ENCODE measurements around the gene B3GLCT.

The B3GLCT gene

GRCh38 chr13:31224963-31225559 is 25.3 kb downstream of the B3GLCT start:
- no peak for DNase-seq

GRCh38 chr13:31225998-31226675 is 26.4 kb downstream of the B3GLCT start:
- no peak for DNase-seq

- DNase-seq = peak; percentile 49
Observed at GRCh38 chr13:31227063-31227462, 27.3 kb downstream of the B3GLCT start.

GRCh38 chr13:31227870-31228269 is 28.1 kb downstream of the B3GLCT start:
- DNase-seq = no peak

GRCh38 chr13:31234729-31235128 is 35.0 kb downstream of the B3GLCT start:
- DNase-seq = no peak

GRCh38 chr13:31236211-31236786 is 36.5 kb downstream of the B3GLCT start:
- DNase-seq = peak; percentile 37

GRCh38 chr13:31240921-31241320 is 41.1 kb downstream of the B3GLCT start:
- no peak for DNase-seq

GRCh38 chr13:31242367-31242766 is 42.6 kb downstream of the B3GLCT start:
- no peak for DNase-seq

- DNase-seq = no peak
Observed at GRCh38 chr13:31242916-31243315, 43.1 kb downstream of the B3GLCT start.

- DNase-seq = no peak
Observed at GRCh38 chr13:31245598-31246373, 46.0 kb downstream of the B3GLCT start.

- DNase-seq = no peak
Observed at GRCh38 chr13:31246918-31247317, 47.1 kb downstream of the B3GLCT start.

- no peak for DNase-seq
Observed at GRCh38 chr13:31248361-31248760, 48.6 kb downstream of the B3GLCT start.

- no peak for DNase-seq
Observed at GRCh38 chr13:31248965-31249539, 49.3 kb downstream of the B3GLCT start.

GRCh38 chr13:31250435-31250834 is 50.7 kb downstream of the B3GLCT start:
- no peak for DNase-seq

- DNase-seq = no peak
Observed at GRCh38 chr13:31261241-31261640, 61.5 kb downstream of the B3GLCT start.

GRCh38 chr13:31263346-31263745 is 63.6 kb downstream of the B3GLCT start:
- no peak for DNase-seq

GRCh38 chr13:31264151-31264550 is 64.4 kb downstream of the B3GLCT start:
- DNase-seq = peak; percentile 60

- no peak for DNase-seq
Observed at GRCh38 chr13:31267126-31267784, 67.5 kb downstream of the B3GLCT start.

- DNase-seq = peak; percentile 9
Observed at GRCh38 chr13:31274390-31274789, 74.6 kb downstream of the B3GLCT start.

GRCh38 chr13:31276421-31276820 is 76.6 kb downstream of the B3GLCT start:
- DNase-seq = no peak

GRCh38 chr13:31278869-31279268 is 79.1 kb downstream of the B3GLCT start:
- DNase-seq = no peak

GRCh38 chr13:31282741-31283455 is 83.1 kb downstream of the B3GLCT start:
- no peak for DNase-seq

Data from EL (cell line).